ENCODE measurements around the gene TTBK2.

TTBK2 gene

GRCh38 chr15:42728560-42728959 is 192.0 kb downstream of the TTBK2 start:
- Histone ChIP-seq H3K9ac (ENCODE audit: low read depth, low read length) (no peak overlapping the region), H3K36me3 (ENCODE audit: control insufficient read depth, insufficient read depth, low read length) (peaks cover 94% of the 10 kb centered on the region)

GRCh38 chr15:42727750-42728381 is 192.7 kb downstream of the TTBK2 start:
- no peaks in the 10 kb centered on the region for H3K9me3 ChIP-seq (ENCODE audit: control insufficient read depth, insufficient read depth, low read length)
- H3K4me3 ChIP-seq (ENCODE audit: low read depth, low read length): no peak overlapping the region
- no peak overlapping the region for H3K27ac ChIP-seq (ENCODE audit: low read depth, low read length)
- H3K9ac ChIP-seq (ENCODE audit: low read depth, low read length): no peak overlapping the region
- peaks cover 94% of the 10 kb centered on the region for H3K36me3 ChIP-seq (ENCODE audit: control insufficient read depth, insufficient read depth, low read length)
- H3K27me3 ChIP-seq (ENCODE audit: control insufficient read depth, insufficient read depth, low read length): no peaks in the 10 kb centered on the region
- H3K4me1 ChIP-seq (ENCODE audit: control insufficient read depth, insufficient read depth, low read length): peaks cover 7% of the 10 kb centered on the region; the same call in 1 of the 2 replicates

More at GRCh38 chr15:42728560-42728959, 192.0 kb downstream of the TTBK2 start:
- no peaks in the 10 kb centered on the region for H3K9me3 ChIP-seq (ENCODE audit: control insufficient read depth, insufficient read depth, low read length)
- H3K4me1 ChIP-seq (ENCODE audit: control insufficient read depth, insufficient read depth, low read length): peaks cover 7% of the 10 kb centered on the region; the same call in 1 of the 2 replicates
- no peak overlapping the region for H3K4me3 ChIP-seq (ENCODE audit: low read depth, low read length)
- no peaks in the 10 kb centered on the region for H3K27me3 ChIP-seq (ENCODE audit: control insufficient read depth, insufficient read depth, low read length)
- no peak overlapping the region for H3K27ac ChIP-seq (ENCODE audit: low read depth, low read length)

- H3K27ac ChIP-seq (ENCODE audit: low read depth, low read length): no peak overlapping the region
- H3K9me3 ChIP-seq (ENCODE audit: control insufficient read depth, insufficient read depth, low read length): no peaks in the 10 kb centered on the region
- H3K4me3 ChIP-seq (ENCODE audit: low read depth, low read length): no peak overlapping the region
- H3K36me3 ChIP-seq (ENCODE audit: control insufficient read depth, insufficient read depth, low read length): peaks cover 81% of the 10 kb centered on the region
- H3K9ac ChIP-seq (ENCODE audit: low read depth, low read length): no peak overlapping the region
- H3K27me3 ChIP-seq (ENCODE audit: control insufficient read depth, insufficient read depth, low read length): no peaks in the 10 kb centered on the region
- H3K4me1 ChIP-seq (ENCODE audit: control insufficient read depth, insufficient read depth, low read length): peaks cover 7% of the 10 kb centered on the region; the same call in 1 of the 2 replicates
These were observed 194.5 kb downstream of the TTBK2 start for GRCh38 chr15:42726114-42726513.

- H3K4me1 ChIP-seq (ENCODE audit: control insufficient read depth, insufficient read depth, low read length): peaks cover 6% of the 10 kb centered on the region; the same call in 1 of the 2 replicates
- no peaks in the 10 kb centered on the region for H3K27me3 ChIP-seq (ENCODE audit: control insufficient read depth, insufficient read depth, low read length)
- peaks cover 78% of the 10 kb centered on the region for H3K36me3 ChIP-seq (ENCODE audit: control insufficient read depth, insufficient read depth, low read length)
- no peak overlapping the region for H3K4me3 ChIP-seq (ENCODE audit: low read depth, low read length)
- no peak overlapping the region for H3K9ac ChIP-seq (ENCODE audit: low read depth, low read length)
- H3K27ac ChIP-seq (ENCODE audit: low read depth, low read length): no peak overlapping the region
- no peaks in the 10 kb centered on the region for H3K9me3 ChIP-seq (ENCODE audit: control insufficient read depth, insufficient read depth, low read length)
These were observed 195.2 kb downstream of the TTBK2 start for GRCh38 chr15:42725331-42725903.

- no peaks in the 10 kb centered on the region for H3K9me3 ChIP-seq (ENCODE audit: control insufficient read depth, insufficient read depth, low read length)
- H3K9ac ChIP-seq (ENCODE audit: low read depth, low read length): no peak overlapping the region
- H3K4me3 ChIP-seq (ENCODE audit: low read depth, low read length): no peak overlapping the region
- peaks cover 80% of the 10 kb centered on the region for H3K36me3 ChIP-seq (ENCODE audit: control insufficient read depth, insufficient read depth, low read length)
- H3K4me1 ChIP-seq (ENCODE audit: control insufficient read depth, insufficient read depth, low read length): peaks cover 3% of the 10 kb centered on the region; the same call in 1 of the 2 replicates
- no peak overlapping the region for H3K27ac ChIP-seq (ENCODE audit: low read depth, low read length)
- H3K27me3 ChIP-seq (ENCODE audit: control insufficient read depth, insufficient read depth, low read length): no peaks in the 10 kb centered on the region
These were observed 196.3 kb downstream of the TTBK2 start for GRCh38 chr15:42724276-42724675.

- H3K36me3 ChIP-seq (ENCODE audit: control insufficient read depth, insufficient read depth, low read length): peaks cover 80% of the 10 kb centered on the region
- H3K27me3 ChIP-seq (ENCODE audit: control insufficient read depth, insufficient read depth, low read length): no peaks in the 10 kb centered on the region
- no peaks in the 10 kb centered on the region for H3K9me3 ChIP-seq (ENCODE audit: control insufficient read depth, insufficient read depth, low read length)
- H3K4me3 ChIP-seq (ENCODE audit: low read depth, low read length): no peak overlapping the region
- no peak overlapping the region for H3K27ac ChIP-seq (ENCODE audit: low read depth, low read length)
- H3K9ac ChIP-seq (ENCODE audit: low read depth, low read length): no peak overlapping the region
- no peaks in the 10 kb centered on the region for H3K4me1 ChIP-seq (ENCODE audit: control insufficient read depth, insufficient read depth, low read length)
These were observed 197.5 kb downstream of the TTBK2 start for GRCh38 chr15:42723068-42723467.

- H3K9me3 ChIP-seq (ENCODE audit: control insufficient read depth, insufficient read depth, low read length): no peaks in the 10 kb centered on the region
- no peak overlapping the region for H3K4me3 ChIP-seq (ENCODE audit: low read depth, low read length)
- peaks cover 69% of the 10 kb centered on the region for H3K36me3 ChIP-seq (ENCODE audit: control insufficient read depth, insufficient read depth, low read length)
- no peak overlapping the region for H3K27ac ChIP-seq (ENCODE audit: low read depth, low read length)
- H3K9ac ChIP-seq (ENCODE audit: low read depth, low read length): no peak overlapping the region
- H3K4me1 ChIP-seq (ENCODE audit: control insufficient read depth, insufficient read depth, low read length): no peaks in the 10 kb centered on the region
- H3K27me3 ChIP-seq (ENCODE audit: control insufficient read depth, insufficient read depth, low read length): no peaks in the 10 kb centered on the region
These were observed 198.7 kb downstream of the TTBK2 start for GRCh38 chr15:42721916-42722315.

- no peaks in the 10 kb centered on the region for H3K4me1 ChIP-seq (ENCODE audit: control insufficient read depth, insufficient read depth, low read length)
- H3K9me3 ChIP-seq (ENCODE audit: control insufficient read depth, insufficient read depth, low read length): no peaks in the 10 kb centered on the region
- no peaks in the 10 kb centered on the region for H3K27me3 ChIP-seq (ENCODE audit: control insufficient read depth, insufficient read depth, low read length)
- no peak overlapping the region for H3K9ac ChIP-seq (ENCODE audit: low read depth, low read length)
- H3K36me3 ChIP-seq (ENCODE audit: control insufficient read depth, insufficient read depth, low read length): peaks cover 60% of the 10 kb centered on the region
- no peak overlapping the region for H3K27ac ChIP-seq (ENCODE audit: low read depth, low read length)
- no peak overlapping the region for H3K4me3 ChIP-seq (ENCODE audit: low read depth, low read length)
These were observed 199.6 kb downstream of the TTBK2 start for GRCh38 chr15:42721016-42721415.

- no peaks in the 10 kb centered on the region for H3K9me3 ChIP-seq (ENCODE audit: control insufficient read depth, insufficient read depth, low read length)
- peaks cover 51% of the 10 kb centered on the region for H3K36me3 ChIP-seq (ENCODE audit: control insufficient read depth, insufficient read depth, low read length)
- H3K27me3 ChIP-seq (ENCODE audit: control insufficient read depth, insufficient read depth, low read length): no peaks in the 10 kb centered on the region
- no peaks in the 10 kb centered on the region for H3K4me1 ChIP-seq (ENCODE audit: control insufficient read depth, insufficient read depth, low read length)
- no peak overlapping the region for H3K27ac ChIP-seq (ENCODE audit: low read depth, low read length)
- H3K4me3 ChIP-seq (ENCODE audit: low read depth, low read length): no peak overlapping the region
- no peak overlapping the region for H3K9ac ChIP-seq (ENCODE audit: low read depth, low read length)
These were observed 200.5 kb downstream of the TTBK2 start for GRCh38 chr15:42720071-42720470.

- Histone ChIP-seq H3K4me3 (ENCODE audit: low read depth, low read length) (no peak overlapping the region), H3K27me3 (ENCODE audit: control insufficient read depth, insufficient read depth, low read length) (no peaks in the 10 kb centered on the region), H3K9me3 (ENCODE audit: control insufficient read depth, insufficient read depth, low read length) (no peaks in the 10 kb centered on the region), H3K36me3 (ENCODE audit: control insufficient read depth, insufficient read depth, low read length) (peaks cover 41% of the 10 kb centered on the region), H3K4me1 (ENCODE audit: control insufficient read depth, insufficient read depth, low read length) (no peaks in the 10 kb centered on the region), H3K27ac (ENCODE audit: low read depth, low read length) (no peak overlapping the region), H3K9ac (ENCODE audit: low read depth, low read length) (no peak overlapping the region)
These were observed 201.5 kb downstream of the TTBK2 start for GRCh38 chr15:42719043-42719442.

- Histone ChIP-seq H3K9me3 (ENCODE audit: control insufficient read depth, insufficient read depth, low read length) (no peaks in the 10 kb centered on the region), H3K4me1 (ENCODE audit: control insufficient read depth, insufficient read depth, low read length) (no peaks in the 10 kb centered on the region), H3K27ac (ENCODE audit: low read depth, low read length) (no peak overlapping the region), H3K4me3 (ENCODE audit: low read depth, low read length) (no peak overlapping the region), H3K27me3 (ENCODE audit: control insufficient read depth, insufficient read depth, low read length) (no peaks in the 10 kb centered on the region), H3K9ac (ENCODE audit: low read depth, low read length) (no peak overlapping the region), H3K36me3 (ENCODE audit: control insufficient read depth, insufficient read depth, low read length) (peaks cover 25% of the 10 kb centered on the region)
These were observed 204.0 kb downstream of the TTBK2 start for GRCh38 chr15:42716626-42717025.
